HG03159 (cell line): ENCODE data around the gene CPED1.
"Not testable (repeated sequence)": the region's sequence is repeated elsewhere in the genome, so short reads cannot be mapped to it uniquely, and the experiment has no call there.

Source experiments
- ATAC-seq: cut with Tn5 transposase; IDR thresholded peaks from one replicate; pipeline ENCODE4 v1.9.1; 2021; ENCODE audit warnings: mild to moderate bottlenecking, moderate library complexity; ENCODE audit not compliant: unreplicated experiment

The CPED1 gene

DNA sequence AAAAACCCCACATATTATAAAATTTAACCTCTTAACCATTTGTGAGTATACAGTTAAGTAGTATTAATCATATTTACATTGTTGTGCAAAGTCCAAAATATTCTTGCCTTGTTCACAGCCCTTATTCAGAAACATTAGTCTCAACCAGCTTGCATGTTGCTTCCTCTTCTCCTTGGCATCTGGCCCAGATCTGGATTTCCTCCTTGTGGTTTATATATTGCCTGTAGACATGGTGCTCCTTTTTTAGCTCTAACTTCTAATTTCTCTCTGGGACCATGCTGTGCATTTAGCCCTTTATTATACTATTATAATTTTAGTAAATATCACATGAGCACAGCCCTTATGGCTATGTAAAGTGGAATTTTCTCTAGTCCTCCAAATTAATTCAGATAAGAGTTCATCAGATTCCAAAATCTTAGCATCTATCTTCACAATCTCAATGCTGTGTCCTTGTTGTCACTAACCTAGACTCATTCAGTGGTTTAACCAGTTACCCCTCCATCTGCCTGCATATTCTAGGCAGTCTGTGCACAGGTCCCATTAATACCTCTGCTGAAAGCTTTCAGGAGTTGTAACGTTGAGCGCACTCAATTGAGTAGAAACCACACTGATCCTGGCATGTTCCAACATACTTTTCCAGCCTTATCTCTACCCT, 7.9 kb downstream of the CPED1 start:
- ATAC-seq, result peak; percentile 76

DNA sequence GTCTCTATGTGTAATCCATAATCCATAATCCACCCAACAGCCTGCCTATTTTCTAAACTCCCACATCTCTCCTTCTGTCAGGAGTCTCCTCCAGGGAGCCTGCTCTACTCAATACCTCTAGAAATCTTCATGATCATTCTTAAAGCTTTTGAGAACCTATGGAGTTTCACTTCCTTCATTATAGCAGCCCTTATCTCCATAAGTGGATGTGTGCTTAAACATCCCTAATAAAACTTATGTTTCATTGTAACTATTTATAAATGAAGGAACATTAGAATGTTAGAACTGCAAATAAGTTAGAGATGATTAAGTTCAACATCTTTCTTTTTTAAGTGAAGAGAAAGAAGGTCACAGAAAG, 8.5 kb downstream of the CPED1 start:
- ATAC-seq, result peak; percentile 46

DNA sequence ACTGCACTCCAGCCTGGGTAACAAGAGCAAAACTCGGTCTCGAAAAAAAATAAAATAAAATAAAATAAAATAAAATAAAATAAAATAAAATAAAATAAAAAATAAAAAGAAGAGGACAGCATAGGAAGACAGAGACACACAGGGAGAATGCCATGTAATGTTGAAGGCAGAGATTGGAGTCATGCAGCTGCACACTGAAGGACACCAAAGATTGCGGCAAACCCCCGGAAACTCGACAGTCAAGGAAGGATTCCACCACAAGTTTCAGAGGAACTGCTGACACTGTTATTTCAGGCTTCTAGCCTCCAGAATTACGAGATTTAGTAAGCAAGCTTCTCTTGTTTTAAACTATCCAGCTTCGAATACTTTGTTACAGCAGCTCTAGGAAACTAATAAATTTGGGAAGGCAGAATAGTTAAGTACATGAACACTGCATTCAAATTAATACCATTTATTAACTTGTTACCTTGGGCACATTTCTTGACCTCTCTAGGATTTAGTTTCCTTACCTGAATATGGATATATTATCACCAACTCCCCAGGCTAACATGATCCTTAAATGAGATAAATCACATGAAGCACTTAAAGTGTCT, 9.5 kb downstream of the CPED1 start:
- no peak for ATAC-seq

DNA sequence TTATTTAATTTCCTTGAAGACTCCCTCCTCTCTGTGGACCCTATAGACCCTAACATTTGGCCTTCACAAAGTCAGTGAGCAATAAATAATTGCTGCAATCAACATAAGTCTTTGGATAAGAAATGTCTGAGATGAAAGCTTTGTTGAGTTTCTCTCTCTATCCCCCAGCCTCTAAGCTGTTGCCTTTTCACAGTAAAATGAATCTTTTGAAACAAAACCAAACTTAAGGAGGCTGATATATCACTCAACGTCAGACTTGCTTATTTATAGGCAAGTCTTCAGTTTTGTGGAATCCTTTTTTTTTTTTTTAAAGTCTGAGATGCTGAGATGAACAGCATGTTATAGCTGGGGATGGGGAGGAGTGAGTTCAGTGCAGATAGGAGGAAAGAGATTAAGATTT, 10.0 kb downstream of the CPED1 start:
- no peak for ATAC-seq

DNA sequence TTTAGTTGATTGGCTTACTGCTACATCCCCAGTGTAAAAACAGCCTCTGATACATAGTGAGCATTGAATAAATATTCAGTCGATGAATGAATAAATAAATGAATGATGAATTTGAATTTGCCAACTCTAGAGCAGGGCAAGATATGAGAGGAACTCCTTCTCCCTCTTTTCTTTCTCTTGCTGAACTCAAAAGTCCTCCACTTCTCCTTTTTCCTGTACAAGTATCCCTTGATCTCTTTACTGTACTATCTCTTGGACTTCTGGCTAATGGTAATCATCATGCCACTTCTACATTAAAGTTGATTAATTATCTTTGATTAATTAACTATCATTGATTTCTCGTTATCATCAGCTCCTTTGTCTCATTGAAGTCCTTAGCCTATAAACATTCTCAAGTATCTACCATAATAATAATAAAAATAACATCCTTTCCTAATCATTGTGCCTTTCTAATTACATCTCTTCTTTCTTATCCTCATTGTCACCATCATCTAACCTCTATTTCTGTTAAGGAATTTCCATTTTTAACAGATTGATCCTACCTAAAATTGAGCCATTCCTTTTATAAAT, 10.6 kb downstream of the CPED1 start:
- no peak for ATAC-seq

DNA sequence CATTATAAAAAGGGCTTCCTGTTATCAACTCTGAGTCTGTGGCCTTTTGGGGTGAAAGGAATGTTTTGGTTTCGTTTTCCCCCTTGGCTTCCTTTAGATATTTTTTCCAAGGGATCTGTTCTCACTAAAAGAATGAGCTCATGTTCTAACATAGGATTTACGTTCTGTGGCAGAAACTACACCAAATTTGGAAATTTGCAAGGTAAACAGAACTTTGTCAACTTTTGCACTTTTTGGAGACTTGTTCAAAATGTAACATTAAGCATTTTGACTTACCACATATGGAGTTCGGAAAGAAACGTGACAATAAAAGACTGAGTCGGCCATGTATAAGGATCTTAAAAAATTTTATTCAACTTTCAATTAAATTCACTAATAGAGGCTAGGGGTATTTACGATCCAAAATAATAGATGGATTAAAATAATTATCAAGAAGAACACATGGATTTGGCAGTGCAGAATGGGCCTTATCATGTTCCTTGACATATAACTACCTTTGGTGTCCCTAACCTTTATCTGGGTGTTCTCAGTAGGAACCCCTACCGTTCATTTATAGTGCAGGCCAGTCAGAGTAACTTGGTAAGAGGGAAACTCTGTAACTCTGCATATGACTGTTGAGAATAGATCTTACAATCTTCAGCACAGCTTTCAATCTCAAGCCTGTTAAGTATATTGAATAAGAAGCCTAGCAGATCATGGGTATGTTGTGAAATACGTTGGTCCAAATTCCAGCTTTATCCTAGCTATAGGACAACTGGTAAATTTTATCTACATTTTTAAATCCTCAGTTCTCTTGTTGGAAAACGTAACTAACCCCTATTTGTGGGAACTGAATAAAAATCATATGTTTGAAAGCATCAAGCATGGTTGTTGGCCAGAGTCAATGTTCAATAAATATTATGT, 11.8 kb downstream of the CPED1 start:
- ATAC-seq, result no peak

DNA sequence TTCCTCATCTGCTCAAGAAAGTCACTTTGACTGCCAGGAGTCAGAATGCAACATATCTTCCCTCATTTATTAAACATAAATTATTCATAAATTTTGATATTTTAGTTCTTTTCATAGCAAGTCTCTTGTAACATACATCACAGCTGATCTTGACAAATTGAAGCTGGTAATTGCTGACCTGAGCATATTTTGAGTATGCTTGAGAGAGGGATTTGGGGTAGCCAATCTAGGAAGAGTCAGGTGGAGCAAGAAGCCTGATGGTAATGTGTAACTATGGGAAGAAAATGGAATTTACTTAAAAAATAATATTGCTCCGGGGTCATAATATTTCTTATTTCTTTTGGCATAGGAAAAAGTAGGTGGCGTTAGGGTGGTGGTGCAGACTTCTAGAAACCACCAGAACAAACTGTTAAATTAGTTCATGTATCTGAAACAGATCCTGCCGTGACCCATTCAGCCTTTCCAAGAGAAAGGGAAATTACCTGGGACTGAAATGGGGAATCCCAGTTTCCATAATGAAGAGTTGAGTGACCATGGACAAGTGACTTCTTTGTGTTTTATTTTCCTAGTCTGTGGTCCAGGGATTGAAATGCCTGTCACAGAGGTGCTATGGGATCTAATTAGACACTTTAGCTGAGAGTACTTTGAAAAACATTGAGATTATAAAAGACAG, 12.9 kb downstream of the CPED1 start:
- ATAC-seq, result no peak

DNA sequence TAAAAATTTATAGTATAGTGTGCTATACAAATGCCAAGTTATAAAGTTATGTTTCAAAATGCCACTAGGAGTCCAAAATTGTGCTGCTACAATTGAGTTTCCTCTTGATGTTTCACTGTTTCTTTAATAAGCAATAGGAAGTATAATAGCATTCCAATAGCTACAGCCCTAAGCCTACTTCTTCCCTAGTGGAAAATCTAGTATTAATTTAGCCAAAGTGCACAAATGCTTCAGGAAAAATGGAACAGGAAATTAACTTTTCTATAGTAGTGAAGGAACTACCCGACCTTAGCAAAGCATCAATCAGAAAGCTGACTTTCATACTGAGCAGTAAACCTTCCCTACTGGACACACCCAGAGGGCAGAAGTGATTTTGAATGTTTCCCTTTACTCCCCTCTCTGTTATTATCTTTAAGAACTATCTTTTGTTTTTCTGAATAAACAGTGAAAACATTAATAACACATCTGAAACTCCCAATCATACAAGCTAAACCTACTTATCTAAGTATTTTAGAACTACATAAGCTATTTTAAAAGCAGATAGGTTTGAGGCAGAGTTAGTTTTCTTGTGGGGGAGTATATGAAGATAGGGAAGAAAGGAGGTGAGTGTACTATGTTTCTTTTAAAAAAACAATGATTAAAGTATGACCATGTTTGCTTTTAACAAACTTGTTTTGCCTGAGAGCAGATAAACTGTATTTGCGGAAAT, 13.7 kb downstream of the CPED1 start:
- ATAC-seq, result no peak

DNA sequence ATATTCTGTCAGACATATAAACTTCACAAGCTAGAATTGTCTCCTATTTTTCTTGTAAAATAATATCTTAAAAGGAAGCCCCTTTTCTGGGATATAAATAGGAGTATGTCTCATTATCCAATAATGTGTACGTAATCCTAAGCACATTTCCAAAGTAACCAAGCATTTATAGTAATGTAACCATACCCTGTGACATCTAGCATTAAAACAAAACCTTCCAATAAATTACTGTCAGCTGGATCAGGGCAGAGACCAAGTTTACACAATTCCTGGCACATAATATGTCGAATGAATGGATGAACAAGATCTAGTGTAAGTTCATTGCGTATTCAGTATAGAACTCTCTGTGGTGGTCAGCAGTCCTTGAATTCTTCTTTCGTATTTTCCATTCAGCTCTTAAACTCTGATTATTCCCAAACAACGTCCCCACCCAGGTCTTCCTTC, 14.3 kb downstream of the CPED1 start:
- ATAC-seq, result no peak

DNA sequence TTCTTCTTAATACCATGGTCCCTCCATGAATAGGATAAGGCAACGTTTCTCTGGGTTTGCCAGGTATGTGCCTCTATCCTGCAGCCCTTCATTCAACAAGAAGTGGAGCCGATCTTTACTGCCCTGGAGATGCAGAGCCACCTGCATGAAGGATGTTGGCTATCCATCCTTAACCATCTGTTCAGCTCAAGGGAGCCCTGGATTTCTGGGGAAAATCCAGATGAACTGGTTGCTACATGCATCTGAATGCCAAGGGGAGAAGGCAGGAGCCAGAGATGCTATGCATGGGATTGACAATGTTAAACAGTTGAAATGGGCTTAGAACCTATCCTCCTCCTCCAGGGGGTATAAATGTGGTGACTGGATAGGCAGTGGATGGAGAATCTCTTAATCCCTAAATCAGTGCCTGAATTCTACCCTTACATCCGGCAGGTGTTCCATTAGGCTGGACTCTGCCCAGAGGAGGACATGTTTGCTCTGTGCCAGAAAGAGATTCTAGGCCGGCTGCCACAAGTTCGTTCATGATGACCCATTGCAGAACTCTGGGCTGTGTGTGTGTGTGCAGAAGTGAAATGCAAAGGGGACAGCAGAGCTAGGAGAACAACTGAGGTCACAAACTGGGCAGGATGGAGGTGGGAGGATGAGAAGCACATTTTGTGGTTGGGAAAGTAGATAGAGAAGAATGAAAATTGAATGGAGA, 15.6 kb downstream of the CPED1 start:
- ATAC-seq, result no peak

DNA sequence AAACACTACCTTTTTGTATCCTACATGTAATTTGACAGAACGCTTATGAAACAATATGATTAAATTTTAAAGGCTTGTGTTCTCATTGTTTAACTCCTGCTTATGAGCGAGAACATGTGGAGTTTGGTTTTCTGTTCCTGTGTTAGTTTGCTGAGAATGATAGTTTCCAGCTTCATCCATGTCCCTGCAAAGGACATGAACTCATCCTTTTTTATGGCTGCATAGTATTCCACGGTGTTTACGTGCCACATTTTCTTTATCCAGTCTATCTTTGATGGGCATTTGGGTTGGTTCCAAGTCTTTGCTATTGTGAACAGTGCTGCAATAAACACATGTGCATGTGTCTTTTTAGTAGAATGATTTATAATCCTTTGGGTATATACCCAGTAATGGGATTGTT, 16.5 kb downstream of the CPED1 start:
- not testable (repeated sequence) for ATAC-seq

GRCh38 chr7:121005996-121006584, 17.6 kb downstream of the CPED1 start:
- ATAC-seq, result no peak

- no peak for ATAC-seq
Measured at GRCh38 chr7:121006711-121007315, 18.3 kb downstream of the CPED1 start.

- ATAC-seq, result no peak
Measured at GRCh38 chr7:121008816-121009215, 20.3 kb downstream of the CPED1 start.

DNA sequence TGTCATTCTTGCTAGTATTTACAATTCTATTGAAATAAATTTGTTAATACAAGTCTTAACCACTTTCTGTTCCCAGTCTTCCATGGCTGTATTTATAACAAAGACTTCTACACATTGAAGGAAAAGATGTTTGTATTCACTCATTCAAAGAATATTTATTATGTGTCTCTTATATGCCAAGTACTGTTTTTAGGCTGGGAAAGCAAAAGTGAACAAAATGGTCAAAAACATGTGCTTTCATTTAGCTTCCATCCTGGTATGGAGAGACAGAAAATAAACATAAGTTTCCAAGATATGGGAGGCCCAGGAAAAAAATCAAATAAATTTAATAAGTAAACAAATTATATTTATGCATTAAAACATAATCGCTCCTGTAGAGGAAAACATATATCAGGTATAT, 22.9 kb downstream of the CPED1 start:
- ATAC-seq, result no peak

DNA sequence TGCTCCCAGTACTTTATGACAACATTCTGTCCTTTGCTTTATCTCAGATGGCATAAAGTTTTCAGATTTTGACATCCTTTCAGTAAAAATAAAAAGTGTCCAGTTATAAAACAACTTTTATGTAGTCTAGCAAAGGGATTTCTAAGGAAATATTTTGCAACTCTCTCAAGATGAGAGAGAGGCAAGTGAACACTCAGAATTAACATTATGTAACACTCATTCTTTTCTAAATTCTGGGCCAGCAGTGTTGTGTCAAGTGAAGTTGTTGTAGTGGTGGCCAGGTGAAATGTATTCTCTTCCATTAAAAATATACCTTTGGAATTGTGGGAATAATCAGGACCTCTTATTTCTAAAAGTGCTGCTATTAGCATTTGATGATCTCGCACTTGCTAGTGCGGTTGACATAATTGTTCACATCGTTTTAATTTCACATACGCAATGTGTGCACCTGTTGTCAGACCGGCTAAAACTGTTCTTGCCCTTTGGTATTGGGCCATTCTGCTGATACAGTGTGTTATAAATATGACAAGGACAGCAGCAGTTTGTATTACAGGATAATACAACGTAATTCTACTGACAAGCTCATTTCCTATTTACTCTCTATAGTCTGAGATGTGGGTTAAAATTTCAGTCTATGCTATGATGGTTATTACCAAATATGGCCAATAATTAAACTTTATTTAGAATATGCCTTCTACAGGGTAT, 23.8 kb downstream of the CPED1 start:
- no peak for ATAC-seq

GRCh38 chr7:121012919-121013318, 24.4 kb downstream of the CPED1 start:
- no peak for ATAC-seq

DNA sequence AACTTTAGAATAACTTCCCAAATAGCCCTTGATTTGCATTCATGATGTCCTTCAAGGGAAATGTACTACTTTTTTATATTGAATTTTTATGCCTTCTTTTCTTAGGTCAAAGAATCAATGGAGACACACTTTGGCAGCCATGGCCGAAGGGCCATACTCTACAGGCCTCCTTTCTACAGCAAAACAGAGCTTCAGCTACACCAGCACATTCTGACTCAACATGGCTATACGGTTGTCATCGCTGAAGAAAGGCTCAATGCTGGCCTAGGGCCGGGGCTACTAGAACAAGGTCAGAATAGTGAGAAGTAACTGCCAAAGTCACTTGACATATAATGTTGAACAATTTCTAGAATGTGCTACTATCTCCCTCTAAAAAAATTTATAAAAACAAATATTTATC, 27.0 kb downstream of the CPED1 start:
- no peak for ATAC-seq
